ENCODE measurements around the gene WASHC3.
"Not testable (repeated sequence)": the region's sequence is repeated elsewhere in the genome, so short reads cannot be mapped to it uniquely, and the experiment has no call there.

Gene WASHC3

DNA sequence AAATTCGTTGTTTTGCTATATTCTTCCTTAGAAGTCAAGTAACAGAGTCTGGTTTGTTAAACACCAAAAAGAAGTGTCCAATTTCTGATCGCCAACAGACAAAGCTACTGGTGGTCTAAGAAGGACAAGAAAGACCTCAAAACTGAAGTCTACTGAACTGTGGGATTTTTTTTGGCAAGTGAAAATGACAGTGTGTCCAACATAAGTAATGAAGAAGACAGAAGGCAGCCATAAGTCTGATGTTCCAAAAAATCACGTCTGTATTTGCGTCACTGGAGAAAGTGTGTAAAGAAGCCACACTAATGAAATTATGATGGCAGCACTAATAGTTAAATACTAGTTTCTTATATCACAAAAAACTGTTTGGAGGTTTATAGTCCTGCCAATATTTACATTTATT, 32.6 kb downstream of the WASHC3 start:
- Histone ChIP-seq H3K36me3 (peaks cover 0 to 65% (median 9%) of the 10 kb centered on the region in 11 experiments; a peak in 12 of 22 replicates), H3K4me2 (no peak overlapping the region), H3K27ac (no peak overlapping the region), H3K9me3 (replicated peaks in 1 of 11) (no peaks in the 10 kb centered on the region), H4K20me1 (no peaks in the 10 kb centered on the region), H3K27me3 (no peaks in the 10 kb centered on the region), H3K4me3 (no peak overlapping the region), H3K9ac (no peak overlapping the region), H3K4me1 (no peaks in the 10 kb centered on the region)
- TF ChIP-seq Cebpa-rat (IDR thresholded peaks at IDR 0.05): no peak

DNA sequence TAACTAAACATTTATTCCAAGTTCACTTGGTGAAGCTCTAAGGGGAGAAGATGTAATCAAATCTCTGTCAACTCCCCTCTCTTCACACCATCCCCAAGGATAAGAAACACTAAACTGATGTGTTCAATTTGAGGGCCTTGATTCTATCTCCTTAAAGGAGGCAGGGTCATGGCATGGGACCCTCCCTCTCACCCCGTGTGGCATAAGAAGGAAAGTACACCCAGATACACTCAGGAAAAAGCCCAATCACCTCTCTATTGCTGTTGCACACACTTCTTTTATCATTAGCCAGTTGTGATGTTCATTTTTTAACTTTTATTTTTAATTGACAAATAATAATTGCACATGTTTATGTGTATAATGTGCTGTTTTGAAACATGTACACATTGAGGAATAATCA, 35.1 kb downstream of the WASHC3 start:
- H4K20me1 ChIP-seq: no peaks in the 10 kb centered on the region
- H3K9ac ChIP-seq: no peak overlapping the region
- H3K36me3 ChIP-seq: peaks cover 0 to 59% (median 13%) of the 10 kb centered on the region in 11 experiments; a peak in 13 of 22 replicates
- no peaks in the 10 kb centered on the region for H3K9me3 ChIP-seq (replicated peaks in 1 of 11)
- no peaks in the 10 kb centered on the region for H3K27me3 ChIP-seq
- no peak for TF ChIP-seq Cebpa-rat (IDR thresholded peaks at IDR 0.05)
- no peak overlapping the region for H3K27ac ChIP-seq
- H3K4me3 ChIP-seq: no peak overlapping the region
- no peaks in the 10 kb centered on the region for H3K4me1 ChIP-seq
- no peak overlapping the region for H3K4me2 ChIP-seq

DNA sequence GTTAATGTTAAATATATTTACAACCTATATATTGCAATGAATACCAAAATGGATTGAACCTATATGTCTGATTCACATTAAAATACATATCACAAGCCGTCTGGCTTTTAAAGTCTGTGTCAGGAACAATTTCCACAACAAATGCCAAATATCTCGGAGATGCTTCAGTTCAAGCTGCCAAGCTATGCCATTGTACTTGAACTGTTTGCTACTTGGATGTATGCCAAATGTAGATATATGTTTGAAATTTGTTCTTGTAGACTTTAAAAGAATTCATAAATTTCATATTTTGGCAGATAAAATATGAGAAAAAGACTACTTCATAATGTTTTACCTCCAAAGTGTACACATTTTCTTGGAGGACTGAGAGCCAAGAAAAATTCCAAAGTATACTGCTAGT, 37.0 kb downstream of the WASHC3 start:
- Histone ChIP-seq H3K4me3 (no peak overlapping the region), H3K4me1 (no peaks in the 10 kb centered on the region), H3K27me3 (no peaks in the 10 kb centered on the region), H3K9me3 (replicated peaks in 1 of 11) (no peaks in the 10 kb centered on the region), H3K9ac (no peak overlapping the region), H3K27ac (no peak overlapping the region), H4K20me1 (no peaks in the 10 kb centered on the region), H3K4me2 (no peak overlapping the region), H3K36me3 (peaks cover 0 to 65% (median 15%) of the 10 kb centered on the region in 11 experiments; a peak in 13 of 22 replicates)
- TF ChIP-seq Cebpa-rat (IDR thresholded peaks at IDR 0.05): no peak

DNA sequence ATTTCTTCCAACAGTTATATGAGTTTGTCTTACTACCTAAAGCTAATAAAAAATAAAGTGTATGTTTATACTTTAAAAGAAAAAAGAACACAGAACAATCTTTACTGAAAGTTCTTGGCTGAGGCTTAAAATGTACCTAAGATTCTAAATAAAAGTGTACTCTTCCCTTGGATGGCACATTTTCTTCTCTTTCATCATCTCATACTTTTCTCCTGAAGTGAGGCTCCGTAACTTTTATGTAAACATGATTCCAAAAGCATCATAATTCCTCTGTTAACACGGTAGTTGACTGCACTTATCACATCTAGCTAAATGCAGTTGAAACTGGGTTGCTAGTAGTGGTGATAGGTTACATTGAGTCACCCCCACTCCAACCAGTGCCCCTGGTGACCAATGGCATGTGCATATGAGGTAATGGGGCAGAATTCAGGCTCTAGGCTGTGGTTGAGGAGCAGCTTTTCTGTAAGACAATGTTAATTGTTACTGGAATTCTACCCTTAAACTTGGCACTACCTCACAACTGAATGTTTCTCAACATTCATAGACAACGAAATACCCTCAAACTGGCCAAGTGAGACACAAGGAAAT, 38.4 kb downstream of the WASHC3 start:
- Histone ChIP-seq H3K4me1 (no peaks in the 10 kb centered on the region), H4K20me1 (no peaks in the 10 kb centered on the region), H3K4me2 (no peak overlapping the region), H3K36me3 (peaks cover 3 to 67% (median 16%) of the 10 kb centered on the region in 11 experiments; a peak in 14 of 22 replicates), H3K9me3 (replicated peaks in 1 of 11) (peaks cover 0 to 1% (median 0%) of the 10 kb centered on the region in 11 experiments; a peak in 3 of 22 replicates), H3K4me3 (no peak overlapping the region), H3K27me3 (no peaks in the 10 kb centered on the region), H3K9ac (no peak overlapping the region), H3K27ac (no peak overlapping the region)
- TF ChIP-seq Cebpa-rat (IDR thresholded peaks at IDR 0.05): no peak

DNA sequence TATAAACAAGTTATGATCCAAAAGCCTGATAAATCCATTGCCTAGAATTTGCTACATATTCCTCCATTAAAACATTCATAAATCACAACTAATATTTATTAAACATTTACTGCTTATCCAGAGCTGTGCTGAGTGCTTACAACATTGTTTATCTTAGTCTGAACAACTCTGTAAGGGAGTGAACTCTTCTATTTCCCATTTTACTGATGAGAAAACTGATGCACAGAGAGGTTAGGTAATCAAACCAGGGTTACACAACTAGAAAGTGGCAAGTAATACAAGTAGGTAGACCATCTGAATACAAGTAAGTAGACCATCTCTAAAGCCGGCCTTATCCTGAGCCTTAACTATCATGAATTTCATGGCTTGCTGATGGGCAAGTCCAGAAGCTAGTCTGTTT, 39.5 kb downstream of the WASHC3 start:
- Histone ChIP-seq H3K9ac (no peak overlapping the region), H3K9me3 (replicated peaks in 1 of 11) (peaks cover 0 to 8% (median 0%) of the 10 kb centered on the region in 11 experiments; a peak in 3 of 22 replicates), H3K27ac (no peak overlapping the region), H3K4me1 (no peaks in the 10 kb centered on the region), H3K36me3 (peaks cover 9 to 79% (median 26%) of the 10 kb centered on the region in 11 experiments; a peak in 14 of 22 replicates), H3K4me3 (no peak overlapping the region), H3K4me2 (no peak overlapping the region), H3K27me3 (no peaks in the 10 kb centered on the region), H4K20me1 (no peaks in the 10 kb centered on the region)
- TF ChIP-seq Cebpa-rat (IDR thresholded peaks at IDR 0.05): no peak

DNA sequence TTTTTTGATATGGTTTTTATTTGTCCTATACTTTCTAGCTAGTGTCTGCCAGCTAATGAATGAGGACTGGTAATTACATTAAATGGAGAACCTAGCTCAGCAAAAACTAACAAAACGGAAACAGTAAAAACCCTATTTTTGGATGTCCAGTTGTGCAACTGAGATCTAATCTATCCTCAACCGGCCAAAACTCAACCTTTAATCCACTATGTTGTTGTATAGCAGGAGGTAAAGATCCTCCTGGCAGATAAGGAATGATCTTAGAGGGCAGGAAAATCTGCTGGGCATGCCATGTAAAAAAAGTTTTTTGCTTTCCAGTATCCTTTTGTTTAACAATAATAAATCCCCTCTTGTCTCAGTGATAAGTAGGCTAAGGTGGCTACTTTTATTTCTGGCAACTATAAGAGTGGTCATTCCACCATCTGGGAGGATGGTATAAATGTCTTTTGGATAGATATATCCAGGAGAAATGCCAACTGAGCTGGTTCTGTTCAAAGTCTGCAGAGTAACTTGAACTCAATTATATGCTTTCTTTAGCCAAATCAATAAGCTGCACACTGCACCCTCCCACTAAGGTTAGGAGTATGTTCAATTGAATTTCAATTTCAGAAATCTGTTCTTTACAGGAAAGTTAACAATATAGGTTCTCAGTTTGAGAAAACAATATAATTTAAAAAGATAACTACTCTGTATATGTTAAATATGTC, 40.1 kb downstream of the WASHC3 start:
- no peak overlapping the region for H3K4me2 ChIP-seq
- H3K27ac ChIP-seq: no peak overlapping the region
- H3K27me3 ChIP-seq: no peaks in the 10 kb centered on the region
- no peaks in the 10 kb centered on the region for H3K4me1 ChIP-seq
- H3K9me3 ChIP-seq (replicated peaks in 1 of 11): peaks cover 0 to 8% (median 0%) of the 10 kb centered on the region in 11 experiments; a peak in 3 of 22 replicates
- no peak for TF ChIP-seq Cebpa-rat (IDR thresholded peaks at IDR 0.05)
- no peak overlapping the region for H3K9ac ChIP-seq
- peaks cover 14 to 85% (median 27%) of the 10 kb centered on the region in 11 experiments; a peak in 14 of 22 replicates for H3K36me3 ChIP-seq
- no peaks in the 10 kb centered on the region for H4K20me1 ChIP-seq
- no peak overlapping the region for H3K4me3 ChIP-seq

DNA sequence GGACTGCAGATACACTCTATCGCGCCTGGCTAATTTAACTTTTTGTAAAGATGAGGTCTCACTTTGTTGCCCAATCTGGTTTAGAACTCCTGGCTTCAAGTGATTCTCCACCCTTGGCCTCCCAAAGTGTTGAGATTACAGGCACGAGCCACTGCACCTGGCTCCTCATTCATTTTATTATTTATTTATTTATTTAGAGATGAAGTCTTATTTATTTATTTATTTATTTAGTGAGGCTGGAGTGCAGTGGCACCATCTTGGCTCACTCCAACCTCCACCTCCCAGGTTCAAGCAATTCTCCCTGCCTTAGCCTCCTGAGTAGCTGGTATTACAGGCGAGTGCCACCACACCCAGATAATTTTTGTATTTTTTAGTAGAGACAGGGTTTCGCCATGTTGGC, 43.2 kb downstream of the WASHC3 start:
- H3K4me3 ChIP-seq; H3K4me1 ChIP-seq; H3K27ac ChIP-seq; H3K4me2 ChIP-seq; H4K20me1 ChIP-seq; H3K9me3 ChIP-seq (replicated peaks in 1 of 11); H3K9ac ChIP-seq; H3K27me3 ChIP-seq: not testable (repeated sequence)
- H3K36me3 ChIP-seq: peaks cover 9 to 77% (median 23%) of the 10 kb centered on the region in 11 experiments; a peak in 14 of 22 replicates

DNA sequence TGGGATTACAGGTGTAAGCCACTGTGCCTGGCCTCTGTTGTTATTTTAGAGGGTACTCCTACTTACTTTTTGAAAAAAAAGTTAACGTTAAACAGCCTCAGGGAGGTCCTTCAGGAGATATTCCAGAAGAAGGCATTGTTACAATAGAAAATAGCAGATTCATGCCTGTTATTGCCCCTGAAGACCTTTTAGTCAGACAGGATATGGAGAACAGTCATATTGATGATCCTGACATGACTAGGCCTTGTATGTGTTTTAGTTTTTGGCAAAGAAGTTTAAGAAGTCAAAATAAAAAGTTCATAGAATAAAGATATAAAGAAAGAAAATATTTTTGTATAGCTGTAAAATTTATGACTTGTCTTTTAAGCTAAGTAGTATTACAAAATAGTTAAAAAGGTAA, 45.3 kb downstream of the WASHC3 start:
- Histone ChIP-seq H3K4me3 (no peak overlapping the region), H3K36me3 (peaks cover 6 to 80% (median 20%) of the 10 kb centered on the region in 11 experiments; a peak in 12 of 22 replicates)
- no peak for TF ChIP-seq Cebpa-rat (IDR thresholded peaks at IDR 0.05)

DNA sequence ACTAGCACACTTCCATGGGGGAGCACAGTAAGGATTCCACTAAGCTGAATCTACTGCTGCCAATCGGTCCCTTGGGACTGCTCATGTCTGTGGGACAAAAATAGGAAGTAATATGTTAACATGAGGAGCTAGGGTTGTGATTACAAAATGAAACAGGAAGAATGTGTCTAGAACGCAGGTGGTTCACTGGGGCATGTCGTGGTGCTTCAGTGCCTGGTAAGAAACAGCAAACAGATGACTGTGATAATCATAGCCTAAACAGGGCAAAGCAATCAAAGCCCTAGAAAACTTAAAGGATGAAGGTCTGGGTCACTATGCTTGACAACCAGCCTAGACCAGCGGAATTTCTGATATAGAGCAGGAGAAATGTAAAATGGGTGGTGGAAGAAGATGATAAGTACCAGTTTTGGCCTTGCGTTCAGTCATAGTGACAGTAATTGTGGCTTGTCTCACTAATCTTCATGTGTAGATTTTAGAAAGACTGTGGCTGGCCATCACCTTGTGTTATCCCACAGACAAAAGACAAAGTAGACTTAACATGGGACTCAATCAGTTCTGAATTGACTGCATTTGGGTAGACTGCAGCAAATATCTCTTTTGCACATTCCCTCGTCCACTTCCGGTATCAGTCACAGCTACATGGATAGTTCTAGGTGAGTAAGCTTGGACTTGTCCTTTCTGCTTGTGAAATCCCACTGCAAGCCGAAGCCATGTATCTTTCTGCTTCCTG, 51.4 kb downstream of the WASHC3 start:
- Histone ChIP-seq H3K36me3 (peaks cover 0 to 35% (median 0%) of the 10 kb centered on the region in 11 experiments; a peak in 6 of 22 replicates), H3K27ac (peak overlapping the region in 10 of 11 experiments; percentile 23 to 87 (median 78); a peak in 20 of 22 replicates), H3K9ac (peak overlapping the region in 9 of 11 experiments; percentile 22 to 74 (median 55); a peak in 16 of 22 replicates), H3K4me3 (peak overlapping the region in 4 of 10 experiments; percentile 6 to 29 (median 20); a peak in 5 of 20 replicates), H3K9me3 (replicated peaks in 1 of 11) (no peaks in the 10 kb centered on the region), H4K20me1 (no peaks in the 10 kb centered on the region), H3K27me3 (no peaks in the 10 kb centered on the region), H3K4me1 (peaks cover 20 to 26% (median 23%) of the 10 kb centered on the region in 10 experiments), H3K4me2 (peak overlapping the region; percentile 60 to 89 (median 78))
- TF ChIP-seq Cebpa-rat (IDR thresholded peaks at IDR 0.05): no peak

More for the DNA sequence above, 45.3 kb downstream of the WASHC3 start:
- Histone ChIP-seq H4K20me1 (no peaks in the 10 kb centered on the region), H3K4me2 (no peak overlapping the region), H3K4me1 (peaks cover 0 to 3% (median under 1%) of the 10 kb centered on the region in 10 experiments; a peak in 10 of 20 replicates), H3K27me3 (no peaks in the 10 kb centered on the region), H3K9ac (no peak overlapping the region), H3K9me3 (replicated peaks in 1 of 11) (peaks cover 0 to 8% (median 0%) of the 10 kb centered on the region in 11 experiments; a peak in 3 of 22 replicates), H3K27ac (no peak overlapping the region)

Data from BLaER1 treated with 17β-estradiol and CSF1 and Interleukin-3, amounts not matched to agents 10 nM and 100 nM (cell line).